HG03378 (cell line): ENCODE data around the gene UBE2G1.

Experiments used
- ATAC-seq: cut with Tn5 transposase; IDR thresholded peaks from one replicate; pipeline ENCODE4 v1.9.1; 2021; ENCODE audit warnings: mild to moderate bottlenecking, moderate library complexity; ENCODE audit not compliant: unreplicated experiment

Gene UBE2G1

GRCh38 chr17:4309897-4310296 lies 56.6 kb downstream of the UBE2G1 start:
- ATAC-seq, result no peak

- ATAC-seq, result no peak
Measured at GRCh38 chr17:4307179-4307930, 59.1 kb downstream of the UBE2G1 start.

- no peak for ATAC-seq
Measured at GRCh38 chr17:4305224-4305623, 61.3 kb downstream of the UBE2G1 start.

- ATAC-seq, result no peak
Measured at GRCh38 chr17:4304417-4305027, 62.0 kb downstream of the UBE2G1 start.

DNA sequence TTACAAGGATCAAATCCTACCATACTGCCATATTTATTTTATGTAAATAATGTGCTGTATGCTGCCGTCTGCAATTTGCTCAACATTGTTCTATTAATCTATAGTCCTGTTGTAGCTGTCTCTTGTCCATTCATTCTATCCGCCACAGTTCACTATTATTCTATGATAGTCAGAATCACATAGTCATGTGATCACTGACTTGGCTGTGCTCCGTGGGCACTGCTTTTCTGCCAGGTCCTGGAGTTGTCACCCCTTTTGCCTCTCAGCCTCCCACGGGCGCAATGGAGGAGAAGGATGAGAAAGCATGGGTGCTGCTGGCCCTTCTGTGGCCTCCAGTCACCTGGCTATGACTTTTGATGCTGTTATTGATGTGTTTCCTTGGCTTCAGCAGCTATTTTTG lies 65.4 kb downstream of the UBE2G1 start:
- ATAC-seq, result no peak

GRCh38 chr17:4297351-4297750 lies 69.1 kb downstream of the UBE2G1 start:
- no peak for ATAC-seq

GRCh38 chr17:4295686-4296085 lies 70.8 kb downstream of the UBE2G1 start:
- no peak for ATAC-seq

DNA sequence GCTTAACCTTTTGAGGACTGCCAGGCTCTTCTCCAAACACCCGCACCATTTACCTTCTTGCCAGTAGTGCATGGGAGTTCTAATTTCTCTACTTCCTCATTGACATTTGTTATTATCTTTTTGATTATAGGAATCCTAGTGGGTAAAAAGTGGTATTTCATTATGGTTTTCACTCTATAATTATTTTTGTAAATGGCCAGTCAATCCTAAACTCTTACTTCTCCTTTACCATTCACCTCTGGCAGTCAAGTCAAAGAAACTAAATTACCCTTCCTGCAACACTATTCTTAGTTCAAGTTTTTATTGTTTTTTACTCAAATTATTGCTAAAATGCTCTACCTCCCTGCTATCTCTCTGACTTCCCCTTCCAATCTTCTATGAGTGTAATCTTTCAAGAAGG lies 72.9 kb downstream of the UBE2G1 start:
- ATAC-seq, result no peak

DNA sequence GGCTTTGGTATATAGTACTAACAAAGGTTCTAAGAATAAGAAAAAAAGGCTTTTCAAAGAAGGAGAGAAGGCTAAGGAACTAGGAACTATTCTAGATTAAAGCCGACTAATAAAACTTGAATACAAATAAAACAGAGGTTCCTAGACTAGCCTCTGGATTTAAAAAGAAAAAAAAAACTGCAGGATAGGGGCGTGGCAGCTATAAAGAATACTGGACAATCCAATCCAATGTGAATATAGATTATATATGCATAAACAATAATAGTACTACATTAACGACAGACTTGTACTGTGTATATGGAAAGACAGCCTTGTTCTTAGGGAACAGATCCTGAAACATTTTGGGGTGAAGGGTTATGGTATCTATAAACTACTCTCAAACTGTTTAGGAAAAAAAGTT lies 78.8 kb downstream of the UBE2G1 start:
- no peak for ATAC-seq

DNA sequence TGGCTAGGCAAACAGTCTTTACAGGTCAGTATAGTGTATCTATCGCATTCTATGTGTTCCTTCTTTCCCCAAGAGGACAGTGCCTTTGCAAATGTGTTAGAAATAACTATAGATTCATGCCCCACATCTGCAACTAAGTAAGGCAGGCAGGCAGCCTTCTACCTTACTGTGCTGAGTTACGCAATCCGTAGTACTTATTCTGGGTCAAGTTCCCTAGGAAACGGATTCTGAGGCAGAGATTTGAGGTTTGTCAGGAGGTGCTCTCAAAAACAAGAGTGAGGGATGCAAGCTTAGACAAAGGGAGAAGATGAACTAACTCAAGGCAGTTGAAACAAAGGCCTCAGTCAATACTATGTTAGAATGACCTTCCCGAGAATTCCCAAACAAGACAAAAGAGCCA lies 90.0 kb downstream of the UBE2G1 start:
- no peak for ATAC-seq

GRCh38 chr17:4272972-4273368 lies 93.5 kb downstream of the UBE2G1 start:
- ATAC-seq, result no peak

- ATAC-seq, result no peak
Measured at GRCh38 chr17:4272213-4272971, 94.1 kb downstream of the UBE2G1 start.

DNA sequence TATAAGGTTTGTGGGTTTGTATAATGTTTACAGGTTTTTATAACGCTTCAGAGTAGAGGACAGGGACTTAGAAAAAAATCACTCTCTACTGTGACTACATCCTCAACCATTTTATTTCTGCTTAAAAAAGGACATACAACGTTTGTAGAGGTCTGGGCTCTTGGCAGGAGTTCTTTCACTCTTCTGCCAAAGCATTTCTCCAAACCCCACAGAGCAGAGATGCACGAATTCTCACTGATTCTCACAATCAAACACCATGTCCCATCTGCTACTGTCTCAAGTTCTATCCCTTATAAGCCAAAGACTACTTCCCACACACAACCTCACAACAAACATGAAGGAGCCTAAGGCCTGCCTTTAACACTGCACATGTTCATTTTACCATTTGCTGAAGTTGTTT lies 95.7 kb downstream of the UBE2G1 start:
- ATAC-seq, result no peak

DNA sequence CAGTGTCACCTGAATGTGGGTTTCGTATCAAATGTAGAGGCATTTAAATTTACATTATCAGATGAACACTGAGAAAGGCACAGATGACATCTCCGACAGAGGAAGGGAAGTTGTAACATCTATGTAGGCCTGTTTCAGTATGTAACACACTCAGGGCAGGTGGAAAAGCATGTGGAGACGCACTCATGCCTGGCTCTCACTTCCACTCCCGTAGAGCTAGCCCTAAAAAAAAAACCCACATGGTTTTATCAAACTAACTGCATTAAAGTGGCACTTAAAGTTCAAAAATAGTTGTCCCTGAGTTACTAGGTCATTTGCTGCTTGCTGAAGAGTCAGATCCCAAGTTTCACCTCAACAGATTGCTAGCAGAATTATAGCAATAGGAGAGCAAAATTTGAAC lies 96.6 kb downstream of the UBE2G1 start:
- no peak for ATAC-seq

- ATAC-seq, result no peak
Measured at GRCh38 chr17:4267402-4267801, 99.1 kb downstream of the UBE2G1 start.

DNA sequence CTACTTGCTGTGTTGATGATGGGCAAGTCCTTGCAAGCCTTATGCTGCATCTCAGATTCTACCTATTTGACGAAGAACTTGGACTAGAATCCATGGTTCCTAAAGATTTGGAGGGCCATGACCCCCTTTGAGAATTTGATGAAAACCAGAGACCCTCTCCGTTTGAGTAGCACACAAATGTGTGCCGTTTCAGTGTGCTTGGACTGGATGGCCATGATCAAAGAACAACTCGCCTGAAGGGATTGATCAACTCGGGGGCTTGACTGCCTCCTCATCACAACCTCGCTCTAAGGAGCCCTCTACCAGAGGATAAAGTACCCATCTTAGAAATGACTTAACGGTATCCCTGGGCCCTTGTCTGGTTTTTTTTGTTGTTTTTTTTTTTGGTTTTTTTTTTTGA lies 99.9 kb downstream of the UBE2G1 start:
- no peak for ATAC-seq

DNA sequence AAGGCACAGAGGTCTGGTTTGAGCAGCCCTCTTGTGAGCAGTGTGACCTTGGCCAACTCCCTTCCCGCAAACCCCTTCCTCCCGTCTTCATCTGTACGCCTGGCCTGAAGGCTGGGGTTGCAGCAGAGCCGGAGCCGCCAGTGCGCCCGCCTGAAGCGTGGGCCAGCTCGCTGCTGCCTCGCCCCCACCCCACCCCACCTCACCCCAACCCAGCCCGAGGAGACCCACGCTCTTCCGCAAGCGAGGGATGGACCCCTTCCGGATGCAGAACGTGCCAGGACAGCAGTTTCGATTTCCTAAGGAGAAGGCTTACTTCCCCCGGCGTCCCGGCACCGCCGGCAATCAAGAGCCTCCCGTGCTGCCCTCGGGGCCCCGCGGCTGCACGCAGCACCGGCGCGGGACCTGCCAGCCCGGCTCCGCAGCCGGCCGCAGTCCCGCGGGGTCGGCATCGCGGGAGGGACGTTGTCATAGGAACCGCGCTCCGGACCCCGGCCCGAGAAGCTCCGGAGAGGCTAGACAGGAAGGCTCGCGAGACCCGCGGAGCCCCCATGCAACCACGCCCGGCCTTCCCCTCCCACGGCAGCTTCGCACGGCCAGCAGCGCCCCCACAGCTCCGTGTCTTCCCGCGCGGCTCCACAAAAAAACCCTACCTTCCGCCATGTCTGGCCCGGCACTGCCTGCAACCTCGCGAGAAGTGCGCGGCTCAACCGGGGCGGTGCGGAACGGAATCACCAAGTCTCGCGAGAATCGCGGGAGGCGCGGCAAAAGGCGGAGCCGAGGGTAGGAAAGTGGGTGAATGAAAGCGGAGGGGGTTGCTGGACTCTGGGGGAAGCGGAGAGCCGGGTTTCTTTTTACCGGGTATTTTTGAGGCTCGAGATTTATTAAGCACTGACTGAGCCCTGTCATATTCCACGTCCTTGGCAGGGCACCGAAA lies 102.9 kb downstream of the UBE2G1 start, which contains the start of gene ANKFY1:
Gene ANKFY1, minus strand, starts transcription at position 698 of the 934 bp plus-strand sequence. Its CDS starts 38 bp downstream, at position 660.
- ATAC-seq, result peak; percentile 71

DNA sequence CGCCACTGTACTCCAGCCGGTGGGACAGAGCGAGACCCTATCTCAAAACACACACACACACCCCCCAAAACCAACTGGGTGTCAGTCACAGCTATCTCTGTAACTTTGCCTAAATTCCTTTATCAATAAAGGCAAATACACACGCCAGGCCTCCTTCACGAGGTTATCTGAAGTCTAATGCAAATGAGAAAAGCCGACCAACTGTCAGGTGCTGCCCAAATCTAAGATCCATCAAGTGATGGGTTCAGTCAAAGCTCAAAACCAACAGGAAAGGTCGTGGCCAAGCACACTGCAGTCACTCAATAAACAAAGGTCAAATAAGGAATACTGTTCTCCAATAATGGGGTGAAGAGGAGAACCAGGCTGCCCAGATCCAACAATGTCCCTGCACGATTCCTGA lies 103.8 kb downstream of the UBE2G1 start:
- ATAC-seq, result no peak

- no peak for ATAC-seq
Measured at GRCh38 chr17:4261452-4261851, 105.0 kb downstream of the UBE2G1 start.

DNA sequence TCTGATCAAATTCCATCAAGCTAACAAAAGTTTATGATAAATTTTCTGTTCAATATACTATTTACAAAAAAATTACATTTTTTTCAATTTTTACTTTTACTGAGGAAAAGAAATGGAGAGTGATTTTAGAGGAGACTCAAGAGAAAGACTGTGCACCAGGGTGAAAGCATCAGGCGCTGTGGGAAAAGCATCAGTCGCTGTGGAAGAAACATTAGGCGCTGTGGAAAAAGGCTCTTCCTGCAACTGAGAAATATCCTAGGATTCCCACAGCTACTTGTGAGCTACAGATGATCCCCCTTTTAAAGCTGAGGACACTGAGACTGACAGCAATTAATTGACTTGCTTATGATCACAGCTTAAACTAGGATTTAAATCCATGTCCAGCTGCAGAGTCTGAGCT lies 107.6 kb downstream of the UBE2G1 start:
- no peak for ATAC-seq

DNA sequence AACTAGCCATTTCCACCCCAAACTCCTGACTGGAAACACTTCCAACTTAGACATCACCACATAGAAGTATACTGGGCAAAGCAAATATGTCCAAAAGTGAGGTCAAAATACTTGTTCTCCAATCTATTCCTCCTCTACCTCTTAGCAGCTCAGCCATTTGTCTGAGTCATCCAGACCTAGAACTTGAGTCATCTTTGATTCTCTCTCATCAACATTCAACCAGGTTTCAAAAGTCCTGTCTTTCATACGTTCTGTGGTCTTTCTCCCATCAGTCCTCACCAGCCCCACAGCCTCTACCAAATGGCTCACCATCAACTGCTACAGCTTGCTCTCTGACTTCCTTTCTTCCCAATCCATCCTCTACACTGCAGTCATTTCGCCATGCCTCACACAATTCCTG lies 109.5 kb downstream of the UBE2G1 start:
- no peak for ATAC-seq
